Hematopoietic multipotent progenitor cell treated with erythropoietin and hydrocortisone succinate and interleukin-3 and kit ligand, for 4 days (in vitro differentiated cells): ENCODE measurements around the gene INMT.

Source experiments
- DNase-seq: peaks from one replicate; pipeline ENCODE4 v3.0.0-alpha.2; 2015

Gene INMT

DNA sequence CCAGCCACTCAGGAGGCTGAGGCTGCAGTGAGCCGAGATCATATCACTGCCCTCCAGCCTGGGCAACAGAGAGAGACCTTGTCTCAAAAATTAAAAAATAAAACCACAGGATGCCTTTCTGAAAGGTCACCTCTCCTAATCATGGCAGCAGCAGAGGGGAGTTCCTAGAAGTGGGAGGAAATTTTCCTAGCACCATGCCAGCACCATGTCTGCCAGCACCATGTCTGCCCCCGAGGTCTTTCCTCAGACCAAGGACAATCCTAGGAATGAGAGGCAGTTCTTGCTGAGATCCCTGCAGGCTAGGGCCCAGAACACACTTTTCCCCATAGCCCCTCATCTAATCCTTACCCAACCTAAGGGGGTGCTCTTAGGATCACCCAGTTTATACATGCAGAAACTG lies 22.3 kb upstream of the INMT start:
- no peak for DNase-seq

DNA sequence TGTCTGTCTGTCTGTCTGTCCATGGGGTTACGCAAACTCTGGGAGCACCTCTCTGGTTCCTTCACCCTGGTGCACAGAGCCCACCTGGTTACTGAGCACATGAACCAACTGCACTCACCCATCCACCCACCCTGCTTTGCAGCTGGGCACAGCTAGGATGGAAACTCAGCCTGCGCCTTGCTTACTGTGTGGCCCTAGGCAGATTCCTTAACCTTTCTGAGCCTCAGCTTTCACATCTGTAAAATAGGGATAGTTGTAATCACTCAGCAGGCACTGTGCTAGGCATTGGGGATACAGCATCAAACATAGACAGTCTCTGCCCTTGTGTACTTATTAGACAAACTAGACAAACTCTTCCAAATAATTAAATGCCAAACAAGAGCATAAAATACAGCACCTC lies 21.8 kb upstream of the INMT start:
- no peak for DNase-seq

- DNase-seq, result no peak
These were observed 20.9 kb upstream of the INMT start for GRCh38 chr7:30730996-30731395.

DNA sequence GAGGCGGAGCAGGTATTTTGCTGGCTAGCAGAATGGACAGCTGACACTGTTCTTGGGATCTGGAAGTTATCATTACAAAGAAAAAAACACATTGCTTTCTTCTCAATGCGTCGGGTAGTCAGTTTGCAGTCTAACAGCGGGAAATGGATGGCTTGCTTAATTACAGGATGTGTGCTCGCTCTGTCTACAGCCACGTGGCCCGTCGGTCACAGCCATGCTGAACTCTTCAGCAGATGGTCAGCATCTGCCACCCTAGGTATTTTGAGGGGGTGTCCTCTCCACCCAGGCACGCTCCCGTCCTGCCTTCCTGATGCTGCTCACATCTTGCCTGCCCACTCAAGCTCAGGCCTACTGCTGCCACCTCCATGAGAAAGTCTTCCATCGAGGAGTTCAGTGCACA lies 20.4 kb upstream of the INMT start:
- no peak for DNase-seq

- DNase-seq, result no peak
These were observed 19.3 kb upstream of the INMT start for GRCh38 chr7:30732606-30733005.

DNA sequence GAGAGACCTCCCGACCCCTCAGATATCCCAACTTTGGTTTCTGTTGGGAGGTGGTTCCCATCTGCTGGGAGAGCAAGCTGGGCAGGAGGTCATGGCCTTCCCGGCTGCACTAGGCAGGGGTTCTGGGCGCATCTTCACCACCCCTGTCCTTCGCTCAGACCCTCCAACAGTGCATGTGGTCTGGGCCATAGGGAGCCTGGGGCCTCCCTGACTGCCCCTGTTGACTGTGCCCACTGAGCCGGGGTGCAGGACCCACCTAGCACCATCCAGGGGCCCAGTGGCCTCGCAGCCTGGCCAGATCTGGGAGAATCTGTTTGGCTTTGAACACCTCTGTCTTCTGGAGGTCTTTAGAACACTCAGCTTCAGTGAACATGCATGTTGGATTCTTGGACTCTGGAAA lies 18.7 kb upstream of the INMT start:
- no peak for DNase-seq

DNA sequence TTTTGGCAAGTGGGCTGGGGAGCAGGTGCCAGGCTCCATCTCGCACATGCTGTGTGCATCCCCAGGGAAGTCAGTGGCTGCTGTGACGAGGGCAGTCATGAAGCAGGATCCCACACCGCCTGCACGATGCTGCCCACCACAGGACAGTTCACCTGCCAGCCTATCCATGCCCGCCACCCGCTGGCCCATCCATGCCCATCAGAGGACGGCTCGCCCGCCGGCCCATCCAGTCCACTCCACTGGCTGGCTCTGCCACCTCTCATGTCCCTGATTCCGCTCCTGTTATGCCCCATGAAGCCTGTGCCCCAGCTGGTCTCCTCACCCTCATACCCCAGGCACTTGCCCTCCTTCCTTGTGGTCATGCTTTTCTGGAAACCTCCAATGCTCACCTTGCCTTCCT lies 18.2 kb upstream of the INMT start:
- DNase-seq, result no peak

DNA sequence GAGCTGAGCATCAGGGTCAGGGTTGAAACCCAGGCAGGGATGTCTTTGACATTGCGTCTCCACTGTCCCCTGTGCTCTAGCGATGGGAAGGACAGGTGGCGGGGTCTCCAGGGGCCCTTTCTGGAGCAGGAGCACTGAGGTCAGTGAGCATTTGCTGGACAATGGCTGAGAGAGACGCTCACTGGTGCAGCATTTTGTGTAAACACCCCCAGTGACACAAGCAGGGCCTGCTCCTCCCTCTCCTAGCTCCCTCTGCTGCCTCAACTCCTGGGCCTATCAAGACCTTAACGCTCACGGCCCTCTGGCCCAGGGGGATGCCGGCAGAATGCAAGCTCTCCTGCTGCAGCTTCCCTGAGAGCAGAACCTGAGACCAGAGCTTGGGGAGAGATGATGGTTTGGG lies 17.4 kb upstream of the INMT start:
- DNase-seq, result no peak

- DNase-seq, result no peak
These were observed 16.3 kb upstream of the INMT start for GRCh38 chr7:30735631-30736030.

GRCh38 chr7:30736291-30736690 lies 15.6 kb upstream of the INMT start:
- DNase-seq, result no peak

DNA sequence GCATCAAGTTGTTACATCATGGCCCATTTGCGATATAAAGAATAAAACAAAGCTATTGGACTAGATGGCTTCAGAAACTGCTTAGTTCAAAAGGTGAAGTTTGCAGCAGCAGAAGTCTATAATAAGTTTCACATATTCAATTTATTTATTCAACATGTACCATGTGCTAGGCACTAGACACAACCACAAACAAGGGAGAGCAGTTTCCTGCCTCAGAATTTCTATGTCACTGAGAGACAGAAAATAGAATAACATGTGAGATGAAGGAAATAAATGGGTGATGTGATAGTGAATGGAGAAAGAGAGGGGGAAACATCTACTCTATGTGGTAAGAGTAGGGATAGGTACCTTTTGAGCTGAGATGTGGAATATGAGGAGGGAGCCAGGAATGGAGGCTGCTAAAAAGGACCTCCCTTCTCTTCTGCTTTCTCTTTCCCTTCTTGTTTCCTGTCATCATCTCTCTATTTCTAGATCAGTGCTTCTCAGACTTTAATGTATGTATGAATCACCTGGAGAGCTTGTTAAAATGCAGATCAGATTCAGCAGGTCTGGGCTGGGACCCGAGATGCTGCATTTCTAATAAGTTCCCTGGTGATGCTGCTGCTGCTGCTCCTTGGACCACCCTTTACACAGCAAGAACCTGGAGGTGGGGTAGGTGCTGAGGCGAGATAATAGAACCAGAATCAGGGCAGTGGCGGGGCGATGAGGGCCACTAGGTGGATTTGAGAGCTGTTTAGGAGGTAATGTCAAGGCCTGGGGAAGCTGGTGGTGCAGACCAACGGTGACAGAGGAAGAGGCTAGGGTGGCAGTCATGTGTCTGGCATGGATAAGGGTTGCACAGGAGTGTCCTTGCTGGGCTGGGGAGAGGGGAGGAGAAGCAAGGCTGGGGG lies 13.7 kb upstream of the INMT start:
- DNase-seq, result no peak

GRCh38 chr7:30739691-30740090 lies 12.2 kb upstream of the INMT start:
- no peak for DNase-seq

DNA sequence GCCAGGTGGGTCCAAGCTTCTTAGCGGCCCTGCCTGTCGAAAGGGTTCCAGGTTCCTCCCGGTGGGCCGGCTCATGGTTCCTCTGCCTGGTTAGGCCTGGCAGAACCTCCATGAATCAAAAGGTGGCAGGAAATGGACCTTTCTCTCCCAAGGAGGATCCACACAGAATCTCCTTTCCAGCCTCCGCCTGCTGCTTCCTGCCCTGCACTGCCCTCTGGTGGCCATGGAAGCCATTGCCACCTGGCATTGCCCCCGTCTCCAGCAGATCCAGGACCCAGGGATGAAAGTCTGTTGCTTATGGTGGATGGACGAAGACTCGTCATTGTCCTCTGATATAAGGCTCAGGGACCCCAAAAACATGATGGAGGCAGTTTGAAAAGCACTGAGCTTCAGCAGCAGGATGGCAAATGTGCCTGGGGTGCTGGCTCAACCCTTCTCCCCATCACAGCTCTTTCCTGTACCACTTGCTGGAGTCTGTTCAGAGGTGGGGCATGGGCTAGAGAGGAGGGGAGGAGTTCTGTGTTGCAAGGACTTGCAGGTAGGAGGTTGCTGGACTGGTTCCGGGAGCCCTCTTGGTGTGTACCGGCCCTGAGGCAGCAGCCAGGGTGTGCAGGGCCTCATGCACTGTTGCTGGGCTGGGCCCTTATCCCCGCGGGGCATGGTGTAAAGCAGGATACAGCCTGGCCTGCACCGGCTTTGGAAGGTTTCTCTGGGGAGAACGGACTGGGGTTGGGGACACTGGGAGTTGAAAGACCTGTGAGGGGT lies 11.3 kb upstream of the INMT start:
- peak; percentile 80 for DNase-seq

DNA sequence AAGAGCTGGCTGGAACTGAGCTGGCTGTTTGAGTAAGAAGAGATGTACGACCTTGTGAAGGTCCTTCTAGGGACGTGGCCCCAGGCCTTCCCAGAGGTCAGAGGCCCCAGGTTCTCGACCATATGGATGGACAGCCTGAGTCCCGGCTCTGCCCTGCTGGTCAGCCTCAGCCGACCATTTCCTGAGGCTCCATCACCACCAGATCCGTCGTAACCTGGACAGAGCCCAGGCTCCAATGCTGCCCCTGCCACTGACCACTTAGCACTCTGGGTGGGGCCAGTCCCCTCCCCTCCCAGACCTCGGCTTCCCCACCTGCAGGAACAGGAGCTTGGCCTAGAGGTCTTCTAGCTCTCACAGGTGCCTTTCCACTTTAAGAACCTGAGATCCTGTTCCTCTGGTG lies 10.6 kb upstream of the INMT start:
- DNase-seq, result no peak

GRCh38 chr7:30743371-30744074 lies 8.4 kb upstream of the INMT start:
- DNase-seq, result peak; percentile 41

- no peak for DNase-seq
These were observed 7.9 kb upstream of the INMT start for GRCh38 chr7:30744075-30744417.

- DNase-seq, result no peak
These were observed 6.5 kb upstream of the INMT start for GRCh38 chr7:30745261-30745941.

DNA sequence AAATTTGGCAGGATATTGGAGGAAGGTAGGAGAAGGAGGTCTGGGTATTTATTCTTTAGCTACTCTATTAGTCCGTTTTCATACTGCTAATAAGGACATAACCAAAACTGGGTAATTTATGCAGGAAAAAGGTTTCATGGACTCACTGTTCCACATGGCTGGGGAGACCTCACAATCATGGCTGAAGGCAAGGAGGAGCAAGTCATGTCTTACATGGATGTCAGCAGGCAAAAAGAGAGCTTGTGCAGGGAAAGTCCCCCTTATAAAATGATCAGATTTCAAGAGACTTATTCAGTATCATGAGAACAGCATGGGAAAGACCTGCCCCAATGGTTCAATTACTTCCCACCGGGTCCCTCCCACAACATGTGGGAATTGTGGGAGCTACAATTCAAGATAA lies 1.9 kb upstream of the INMT start:
- no peak for DNase-seq

GRCh38 chr7:30750683-30751650 lies 968 bp upstream of the INMT start:
- no peak for DNase-seq

- no peak for DNase-seq
These were observed 549 bp downstream of the INMT start for GRCh38 chr7:30752484-30752883.

DNA sequence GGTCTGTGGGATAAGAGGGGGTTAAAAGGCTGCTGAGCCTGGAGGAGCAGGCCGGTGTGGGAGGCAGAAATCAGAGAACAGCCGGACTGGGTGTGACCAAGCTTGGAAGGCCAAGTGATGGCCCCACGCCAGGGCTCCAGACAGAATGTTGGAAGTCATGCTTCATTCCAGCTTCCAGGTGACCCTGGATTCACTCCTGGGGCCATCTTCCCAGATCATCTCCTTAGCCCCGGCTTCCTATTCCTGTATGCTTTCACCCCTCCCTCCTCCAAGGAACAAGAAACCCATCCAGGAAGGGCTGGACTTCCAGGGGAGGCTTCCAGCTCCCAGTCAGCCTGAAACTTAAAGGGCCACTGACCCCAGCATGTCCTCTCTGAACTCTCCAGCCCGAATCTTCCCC lies 1.0 kb downstream of the INMT start:
- DNase-seq, result no peak

GRCh38 chr7:30754315-30754877 lies 2.5 kb downstream of the INMT start:
- no peak for DNase-seq
